Measurements from ENCODE around the gene PHKG1. TPM values are rescaled to one million over a fixed set of nuclear protein-coding genes. Genes with fewer than 3 reads are reported as not detected.
"Not testable (repeated sequence)": the region's sequence is repeated elsewhere in the genome, so short reads cannot be mapped to it uniquely, and the experiment has no call there.

Gene PHKG1
- 1.1 TPM for total RNA-seq
- long read RNA-seq, partial matches to known transcripts, result 0 of 13 reads
- long read RNA-seq, other reads (novel, unspliced or antisense), result 13 of 13 reads

GRCh38 chr7:56092789-56093531 is at the start of gene PHKG1:
Gene PHKG1, minus strand, starts transcription at chr7:56092952. Its CDS starts 4,011 bp downstream, at chr7:56088941.
- Histone ChIP-seq H3K4me3 (peak within 1 kb of the TSS; percentile 10), H3K36me3 (peaks cover 7% of the 10 kb centered on the region), H3K9me3 (no peaks in the 10 kb centered on the region), H3K4me1 (peaks cover 17% of the 10 kb centered on the region), H3K27ac (peak within 1 kb of the TSS; percentile 9), H3K27me3 (ENCODE audit: low read depth) (no peaks in the 10 kb centered on the region)
- intact Hi-C loops (cut with DNase I), result no loop called here
- DNase-seq (peak; percentile 65), ATAC-seq (peak; percentile 92 to 93)
- peak; percentile 69 for TF ChIP-seq CTCF (IDR thresholded peaks at IDR 0.05)

- intact Hi-C loops (cut with DNase I); ATAC-seq; H3K9me3 ChIP-seq; DNase-seq; H3K4me1 ChIP-seq; H3K4me3 ChIP-seq; H3K36me3 ChIP-seq; H3K27me3 ChIP-seq (ENCODE audit: low read depth); H3K27ac ChIP-seq: not testable (repeated sequence)
Observed at GRCh38 chr7:56131062-56131461, 38.3 kb upstream of the PHKG1 start.

GRCh38 chr7:56127241-56127975 is 34.7 kb upstream of the PHKG1 start:
- Histone ChIP-seq H3K36me3 (no peaks in the 10 kb centered on the region), H3K9me3 (no peaks in the 10 kb centered on the region), H3K27ac (no peak overlapping the region), H3K4me3 (no peak overlapping the region), H3K27me3 (ENCODE audit: low read depth) (no peaks in the 10 kb centered on the region), H3K4me1 (no peaks in the 10 kb centered on the region)
- ATAC-seq, result no peak
- DNase-seq, result no peak
- TF ChIP-seq CTCF (IDR thresholded peaks at IDR 0.05), result no peak
- intact Hi-C loops (cut with DNase I), result no loop called here

- Histone ChIP-seq H3K9me3 (no peaks in the 10 kb centered on the region), H3K27me3 (ENCODE audit: low read depth) (no peaks in the 10 kb centered on the region), H3K27ac (no peak overlapping the region), H3K4me3 (no peak overlapping the region), H3K36me3 (no peaks in the 10 kb centered on the region), H3K4me1 (no peaks in the 10 kb centered on the region)
- no peak for TF ChIP-seq CTCF (IDR thresholded peaks at IDR 0.05)
- intact Hi-C loops (cut with DNase I), result no loop called here
- DNase-seq (no peak), ATAC-seq (no peak)
Observed at GRCh38 chr7:56125831-56126230, 33.1 kb upstream of the PHKG1 start.

- no peaks in the 10 kb centered on the region for H3K9me3 ChIP-seq
- intact Hi-C loops (cut with DNase I), result no loop called here
- H3K27me3 ChIP-seq (ENCODE audit: low read depth), result no peaks in the 10 kb centered on the region
- ATAC-seq, result no peak
- H3K4me3 ChIP-seq, result no peak overlapping the region
- no peaks in the 10 kb centered on the region for H3K36me3 ChIP-seq
- H3K4me1 ChIP-seq, result no peaks in the 10 kb centered on the region
- no peak for DNase-seq
- H3K27ac ChIP-seq, result no peak overlapping the region
- TF ChIP-seq CTCF (IDR thresholded peaks at IDR 0.05), result no peak
Observed at GRCh38 chr7:56124981-56125380, 32.2 kb upstream of the PHKG1 start.

GRCh38 chr7:56121440-56121839 is 28.7 kb upstream of the PHKG1 start:
- no peak overlapping the region for H3K4me3 ChIP-seq
- no peak overlapping the region for H3K27ac ChIP-seq
- ATAC-seq (no peak), DNase-seq (no peak)
- no peaks in the 10 kb centered on the region for H3K4me1 ChIP-seq
- intact Hi-C loops (cut with DNase I), result no loop called here
- H3K27me3 ChIP-seq (ENCODE audit: low read depth), result peaks cover 5% of the 10 kb centered on the region
- H3K36me3 ChIP-seq, result no peaks in the 10 kb centered on the region
- H3K9me3 ChIP-seq, result no peaks in the 10 kb centered on the region
- TF ChIP-seq CTCF (IDR thresholded peaks at IDR 0.05), result no peak
